Neutrophil (primary cell): ENCODE measurements around the gene POLR2H.
A peak's percentile ranks its signal among the peaks of the same experiment; 100 is the strongest.

Experiments used
- H3K27ac ChIP-seq: fragments of 200-600 bp; sonication (generic); 2 replicates; pipeline ENCODE4 v1.5.1; 2016; ENCODE audit warnings: mild to moderate bottlenecking, moderate library complexity
- H3K27me3 ChIP-seq: fragments of 200-600 bp; sonication (generic); 2 replicates; pipeline ENCODE4 v1.6.0; 2016; ENCODE audit warnings: mild to moderate bottlenecking
- H3K36me3 ChIP-seq: fragments of 200-600 bp; sonication (generic); 2 replicates; pipeline ENCODE4 v1.5.1; 2017
- H3K4me1 ChIP-seq, 2 experiments: fragments of 200-600 bp in 1 of 2; sonication (generic) in 1 of 2; 1 replicate in 1 of 2; 2 replicates in 1 of 2; pipeline versions ENCODE4 v1.5.1 to v1.6.1; 2013 to 2016; ENCODE audit warnings: low read depth in 1 of 2, low read length in 1 of 2, mild to moderate bottlenecking in 1 of 2, moderate library complexity in 1 of 2; ENCODE audit not compliant: control insufficient read depth in 1 of 2, insufficient read depth in 1 of 2
- H3K4me3 ChIP-seq, 2 experiments: fragments of 200-600 bp in 1 of 2; sonication (generic) in 1 of 2; 1 replicate in 1 of 2; 2 replicates in 1 of 2; pipeline ENCODE4 v1.5.1; 2013 to 2016; ENCODE audit warnings: low read depth in 1 of 2, low read length in 1 of 2, mild to moderate bottlenecking in 1 of 2, moderate library complexity in 1 of 2
- H3K9me3 ChIP-seq: fragments of 200-600 bp; sonication (generic); 2 replicates; pipeline ENCODE4 v1.5.1; 2016
- TF ChIP-seq, protein P1 (sequence below): fragments of 200-600 bp; sonication (generic); IDR thresholded peaks from 2 replicates; pipeline ENCODE4 v1.5.1; 2016; ENCODE audit warnings: antibody characterized with exemption

POLR2H gene

GRCh38 chr3:184371570-184372018 is 10.1 kb downstream of the POLR2H start:
- Histone ChIP-seq H3K9me3 (no peaks in the 10 kb centered on the region), H3K4me1 (no peaks in the 10 kb centered on the region), H3K4me3 (no peak overlapping the region), H3K36me3 (peaks cover 14% of the 10 kb centered on the region), H3K27me3 (peaks cover 39% of the 10 kb centered on the region), H3K27ac (no peak overlapping the region)
- TF ChIP-seq, protein P1, sequence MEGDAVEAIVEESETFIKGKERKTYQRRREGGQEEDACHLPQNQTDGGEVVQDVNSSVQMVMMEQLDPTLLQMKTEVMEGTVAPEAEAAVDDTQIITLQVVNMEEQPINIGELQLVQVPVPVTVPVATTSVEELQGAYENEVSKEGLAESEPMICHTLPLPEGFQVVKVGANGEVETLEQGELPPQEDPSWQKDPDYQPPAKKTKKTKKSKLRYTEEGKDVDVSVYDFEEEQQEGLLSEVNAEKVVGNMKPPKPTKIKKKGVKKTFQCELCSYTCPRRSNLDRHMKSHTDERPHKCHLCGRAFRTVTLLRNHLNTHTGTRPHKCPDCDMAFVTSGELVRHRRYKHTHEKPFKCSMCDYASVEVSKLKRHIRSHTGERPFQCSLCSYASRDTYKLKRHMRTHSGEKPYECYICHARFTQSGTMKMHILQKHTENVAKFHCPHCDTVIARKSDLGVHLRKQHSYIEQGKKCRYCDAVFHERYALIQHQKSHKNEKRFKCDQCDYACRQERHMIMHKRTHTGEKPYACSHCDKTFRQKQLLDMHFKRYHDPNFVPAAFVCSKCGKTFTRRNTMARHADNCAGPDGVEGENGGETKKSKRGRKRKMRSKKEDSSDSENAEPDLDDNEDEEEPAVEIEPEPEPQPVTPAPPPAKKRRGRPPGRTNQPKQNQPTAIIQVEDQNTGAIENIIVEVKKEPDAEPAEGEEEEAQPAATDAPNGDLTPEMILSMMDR, result peak; percentile 20

DNA sequence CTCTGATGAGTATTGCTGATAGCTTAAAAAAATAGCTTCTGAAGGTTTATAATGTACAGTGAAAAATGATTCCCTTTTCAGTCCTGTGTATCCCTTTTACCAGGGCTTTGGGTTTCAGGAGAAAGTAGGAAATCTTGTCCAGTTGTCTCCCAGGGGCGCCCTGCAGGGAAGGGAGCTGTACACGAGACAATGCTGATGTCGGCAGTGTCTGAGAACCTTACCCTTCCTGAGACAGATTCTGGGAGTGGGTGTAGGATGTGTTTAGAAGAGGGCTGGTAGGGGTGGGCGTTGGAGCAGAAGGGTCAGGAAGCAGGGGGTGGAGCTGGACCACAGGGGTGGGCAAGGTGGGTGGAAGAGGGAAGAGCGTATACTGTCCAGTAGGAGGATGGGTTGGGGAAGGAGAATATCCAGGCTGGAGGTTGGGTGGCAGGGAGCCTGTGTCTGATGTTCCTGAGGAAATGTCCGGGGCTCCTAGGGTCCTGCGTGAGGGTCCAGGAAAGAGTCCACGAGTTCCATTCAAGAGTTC is 10.8 kb downstream of the POLR2H start:
- Histone ChIP-seq H3K27me3 (peaks cover 47% of the 10 kb centered on the region), H3K36me3 (peaks cover 14% of the 10 kb centered on the region), H3K4me3 (no peak overlapping the region), H3K4me1 (peaks cover 1 to 3% of the 10 kb centered on the region in 2 experiments), H3K9me3 (no peaks in the 10 kb centered on the region), H3K27ac (no peak overlapping the region)
- TF ChIP-seq, protein P1, result no peak

GRCh38 chr3:184372911-184373310 is 11.4 kb downstream of the POLR2H start:
- Histone ChIP-seq H3K9me3 (no peaks in the 10 kb centered on the region), H3K36me3 (peaks cover 12% of the 10 kb centered on the region), H3K27ac (no peak overlapping the region), H3K4me1 (peaks cover 5 to 7% of the 10 kb centered on the region in 2 experiments), H3K4me3 (no peak overlapping the region), H3K27me3 (peaks cover 53% of the 10 kb centered on the region)
- TF ChIP-seq, protein P1, result no peak

GRCh38 chr3:184373422-184373821 is 11.9 kb downstream of the POLR2H start:
- Histone ChIP-seq H3K4me1 (peaks cover 5 to 7% of the 10 kb centered on the region in 2 experiments), H3K9me3 (no peaks in the 10 kb centered on the region), H3K4me3 (no peak overlapping the region), H3K27ac (no peak overlapping the region), H3K36me3 (peaks cover 7% of the 10 kb centered on the region), H3K27me3 (peaks cover 58% of the 10 kb centered on the region)
- TF ChIP-seq, protein P1, result no peak

DNA sequence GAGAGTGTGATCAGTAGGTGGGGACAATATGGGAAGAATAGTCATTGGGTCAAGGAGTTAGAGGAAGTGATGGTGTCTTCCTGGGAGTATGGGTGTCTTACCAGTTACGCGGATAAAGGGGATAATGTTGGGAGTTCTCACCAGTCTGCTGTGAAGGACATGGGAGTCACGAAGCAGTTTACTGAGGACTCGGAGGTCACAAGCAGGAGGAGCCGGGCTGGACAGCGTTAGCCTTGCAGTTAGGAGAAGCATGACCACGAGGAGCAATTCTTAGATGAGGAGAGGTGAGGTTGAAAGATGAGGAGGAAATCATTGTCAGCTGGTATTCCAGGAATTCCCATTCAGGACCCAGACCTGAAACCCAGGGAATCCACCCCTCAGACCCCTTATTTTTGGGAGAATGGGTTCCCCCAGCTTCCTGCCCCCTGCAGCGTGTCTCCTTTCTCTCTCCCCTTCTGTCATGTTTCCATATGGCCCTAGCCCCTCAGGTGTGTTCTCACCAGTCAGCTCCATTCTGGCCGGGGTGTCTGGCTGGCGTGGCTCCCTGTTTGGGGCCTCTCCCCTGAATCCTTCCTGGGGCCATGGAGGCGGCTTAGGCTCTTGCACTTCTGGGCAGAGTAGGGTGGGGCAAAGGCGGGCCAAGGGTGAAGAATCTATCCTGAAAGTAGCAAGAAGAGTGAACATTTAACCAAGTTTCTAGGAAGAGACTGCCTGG is 14.4 kb downstream of the POLR2H start:
- Histone ChIP-seq H3K4me1 (peaks cover 10 to 11% of the 10 kb centered on the region in 2 experiments), H3K36me3 (no peaks in the 10 kb centered on the region), H3K27me3 (peaks cover 82% of the 10 kb centered on the region), H3K9me3 (no peaks in the 10 kb centered on the region), H3K27ac (no peak overlapping the region), H3K4me3 (no peak overlapping the region)
- TF ChIP-seq, protein P1, result no peak
